ENCODE results near the gene APP. TPM values are rescaled to one million over a fixed set of nuclear protein-coding genes. Genes with fewer than 3 reads are reported as not detected.
A peak's percentile ranks its signal among the peaks of the same experiment; 100 is the strongest.

The APP gene
- total RNA-seq, result 334 TPM
- long read RNA-seq, transcript APP-201 (18 exons, 3,467 nt), result major isoform, 14 of 46 reads
- long read RNA-seq, partial matches to known transcripts, result 19 of 46 reads
- long read RNA-seq, other reads (novel, unspliced or antisense), result 9 of 46 reads

DNA sequence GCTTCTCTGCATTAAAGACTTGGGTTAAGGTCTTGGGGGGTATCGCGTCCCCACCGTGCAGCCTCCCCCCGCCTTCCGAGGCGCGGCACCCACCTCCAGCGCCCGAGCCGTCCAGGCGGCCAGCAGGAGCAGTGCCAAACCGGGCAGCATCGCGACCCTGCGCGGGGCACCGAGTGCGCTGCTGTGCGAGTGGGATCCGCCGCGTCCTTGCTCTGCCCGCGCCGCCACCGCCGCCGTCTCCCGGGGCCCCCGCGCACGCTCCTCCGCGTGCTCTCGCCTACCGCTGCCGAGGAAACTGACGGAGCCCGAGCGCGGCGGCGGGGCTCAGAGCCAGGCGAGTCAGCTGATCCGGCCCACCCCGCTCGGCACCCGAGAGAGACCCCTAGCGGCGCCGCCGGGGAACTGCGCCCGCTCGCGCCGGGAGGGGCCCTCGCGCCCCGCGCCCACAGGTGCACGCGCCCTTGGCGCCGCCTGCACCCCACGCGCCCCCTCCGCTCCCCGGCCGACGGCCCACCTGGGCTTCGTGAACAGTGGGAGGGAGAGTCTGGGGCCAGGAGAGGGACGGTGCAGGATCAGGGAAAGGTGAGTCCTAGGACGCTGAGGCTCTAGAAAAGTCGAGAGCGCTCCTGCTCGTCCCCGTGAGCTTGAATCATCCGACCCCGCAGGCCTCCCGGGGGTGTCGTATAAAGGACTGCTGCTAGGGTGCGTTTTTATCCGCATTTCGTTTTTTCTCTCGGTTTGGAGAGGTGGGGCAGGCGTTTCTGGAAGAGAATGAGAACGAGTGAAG, at the start of gene APP:
Gene APP (minus strand): TSS at position 300 of the 787 bp plus-strand sequence. CDS start 150 bp downstream, at position 150.
- intact Hi-C loops (cut with DNase I), result loop anchor here (1.0 to 10.0 kb wide), 4 partner anchors 98 to 544 kb away; no protein-coding TSS in a partner anchor

DNA sequence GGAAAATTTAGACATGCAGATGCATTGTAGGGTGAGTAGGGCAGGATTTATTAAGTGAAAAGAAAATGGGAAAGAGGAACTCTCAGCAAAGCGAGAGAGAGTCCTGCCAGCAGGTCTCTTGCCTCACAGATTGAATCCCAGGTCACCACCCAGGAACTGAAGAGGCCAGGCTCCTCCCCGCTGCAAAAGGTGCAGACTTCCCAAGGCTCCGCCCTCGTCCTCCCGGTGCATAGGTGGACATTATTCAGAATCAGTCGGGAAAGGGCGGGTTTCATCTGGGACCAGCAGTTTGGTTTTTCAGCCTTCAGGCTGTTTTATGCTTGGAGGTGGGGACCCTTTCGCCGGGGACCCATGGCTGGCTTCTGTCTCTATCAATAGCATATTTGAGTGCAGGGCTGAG, 41.6 kb upstream of the APP start:
- intact Hi-C loops (cut with DNase I), result no loop called here
- DNase-seq (ENCODE audit: low spot score), result no peak

More for the DNA sequence above, at the start of gene APP:
- peak; percentile 95 for DNase-seq (ENCODE audit: low spot score)

GRCh38 chr21:26210614-26211013, 40.0 kb upstream of the APP start:
- no peak for DNase-seq (ENCODE audit: low spot score)
- intact Hi-C loops (cut with DNase I), result no loop called here

DNA sequence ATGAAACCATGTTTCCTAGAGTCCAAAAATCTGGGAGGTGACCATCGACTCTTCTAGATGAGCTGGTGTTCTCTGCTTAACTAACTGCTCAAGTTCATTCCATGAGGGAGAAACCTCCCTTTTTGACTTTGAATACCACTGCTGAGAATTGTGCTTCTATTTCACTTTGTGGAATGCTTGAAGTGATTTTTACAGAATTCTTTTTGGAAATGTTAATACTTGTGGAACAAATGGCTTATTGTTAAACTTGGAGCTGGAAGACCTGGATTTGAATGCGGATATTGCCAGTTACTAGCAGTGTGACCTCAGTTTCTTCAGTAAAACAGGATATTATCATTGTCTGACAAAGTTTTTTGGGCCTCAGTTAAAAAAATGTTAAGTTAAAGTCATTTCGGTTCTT, 36.5 kb upstream of the APP start:
- intact Hi-C loops (cut with DNase I), result no loop called here
- DNase-seq (ENCODE audit: low spot score), result no peak

- intact Hi-C loops (cut with DNase I), result no loop called here
- DNase-seq (ENCODE audit: low spot score), result no peak
These were observed 28.9 kb upstream of the APP start for GRCh38 chr21:26199456-26199855.

GRCh38 chr21:26195708-26196107, 25.1 kb upstream of the APP start:
- DNase-seq (ENCODE audit: low spot score), result no peak
- intact Hi-C loops (cut with DNase I), result no loop called here

- DNase-seq (ENCODE audit: low spot score), result no peak
- intact Hi-C loops (cut with DNase I), result no loop called here
These were observed 24.3 kb upstream of the APP start for GRCh38 chr21:26194811-26195251.

- intact Hi-C loops (cut with DNase I), result no loop called here
- no peak for DNase-seq (ENCODE audit: low spot score)
These were observed 23.8 kb upstream of the APP start for GRCh38 chr21:26194326-26194725.

DNA sequence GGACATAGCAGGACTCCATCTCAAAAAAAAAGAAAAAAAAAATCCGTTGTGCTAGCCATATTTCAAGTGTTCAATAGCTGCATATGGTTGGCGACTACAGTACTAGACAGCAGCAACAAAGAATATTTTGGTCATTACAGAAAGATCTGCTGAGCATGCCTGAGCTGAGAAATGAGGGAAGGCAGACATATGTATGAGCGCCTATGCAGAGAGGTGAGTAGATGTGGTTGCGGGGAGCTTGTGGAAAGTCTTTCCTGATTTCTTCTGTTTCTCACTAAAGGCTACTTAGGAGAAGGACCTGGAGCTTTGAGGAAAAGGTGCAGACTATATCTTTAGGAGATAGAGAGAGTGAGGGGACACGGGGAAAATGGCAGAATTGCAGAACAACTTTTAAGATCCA, 21.0 kb upstream of the APP start:
- no peak for DNase-seq (ENCODE audit: low spot score)
- intact Hi-C loops (cut with DNase I), result no loop called here

DNA sequence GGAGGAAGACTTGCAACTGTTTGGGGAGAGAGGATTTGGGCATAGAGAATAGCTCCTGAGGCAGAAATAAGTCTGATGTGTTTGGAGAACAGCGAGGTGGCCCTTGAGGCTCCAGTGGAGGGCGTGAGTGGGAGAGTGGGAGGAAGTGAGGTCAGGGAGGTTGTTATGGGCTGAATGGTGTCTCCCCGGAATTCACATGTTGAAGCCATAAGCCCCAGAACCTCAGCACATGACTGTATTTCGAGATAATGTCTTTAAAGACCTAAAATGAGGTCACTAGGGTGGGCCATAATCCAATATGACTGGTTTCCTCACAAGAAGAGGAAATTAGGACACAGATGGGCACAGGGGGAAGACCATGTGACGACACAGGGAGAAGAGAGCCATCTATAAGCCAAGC, 17.9 kb upstream of the APP start:
- intact Hi-C loops (cut with DNase I), result no loop called here
- DNase-seq (ENCODE audit: low spot score), result no peak

DNA sequence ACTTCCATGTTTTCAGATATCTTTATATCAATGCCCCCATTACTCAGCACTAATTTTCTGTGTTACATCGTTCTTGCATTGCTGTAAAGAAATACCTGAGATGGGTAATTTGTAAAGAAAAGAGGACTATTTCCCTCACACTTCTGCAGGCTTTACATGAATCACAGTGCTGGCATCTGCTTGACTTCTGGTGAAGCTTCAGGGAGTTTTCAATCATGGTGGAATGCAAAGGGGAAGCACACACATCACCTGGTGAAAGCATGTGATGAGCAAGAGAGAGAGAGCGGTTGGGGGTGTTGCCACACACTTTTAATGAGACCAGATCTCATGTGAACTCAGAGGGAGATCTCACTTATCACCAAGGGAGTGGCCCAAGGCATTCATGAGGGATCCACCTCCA, 14.9 kb upstream of the APP start:
- intact Hi-C loops (cut with DNase I), result no loop called here
- DNase-seq (ENCODE audit: low spot score), result no peak

DNA sequence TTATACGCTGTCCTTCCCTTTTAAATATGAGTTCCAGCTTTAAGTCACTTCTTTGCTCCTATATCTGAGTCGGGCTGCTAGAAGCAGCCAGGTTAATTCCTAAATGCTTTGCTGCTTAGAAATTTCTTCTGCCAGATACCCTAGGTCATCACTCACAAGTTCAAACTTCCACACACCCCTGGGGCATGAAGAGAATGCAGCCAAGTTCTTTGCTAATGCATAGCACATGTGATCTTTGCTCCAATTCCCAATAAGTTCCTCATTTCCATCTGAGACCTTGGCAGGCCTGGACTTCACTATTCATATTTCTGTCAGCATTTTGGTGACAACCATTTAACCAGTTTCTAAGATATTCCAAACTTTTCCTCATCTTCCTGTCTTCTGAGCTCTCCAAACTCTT, 14.5 kb upstream of the APP start:
- no peak for DNase-seq (ENCODE audit: low spot score)
- intact Hi-C loops (cut with DNase I), result no loop called here

- intact Hi-C loops (cut with DNase I), result loop anchor here (10.0 kb wide), 1 partner anchor 535 kb away; no protein-coding TSS in a partner anchor
These were observed 8.9 kb upstream of the APP start for GRCh38 chr21:26179501-26179900.

DNA sequence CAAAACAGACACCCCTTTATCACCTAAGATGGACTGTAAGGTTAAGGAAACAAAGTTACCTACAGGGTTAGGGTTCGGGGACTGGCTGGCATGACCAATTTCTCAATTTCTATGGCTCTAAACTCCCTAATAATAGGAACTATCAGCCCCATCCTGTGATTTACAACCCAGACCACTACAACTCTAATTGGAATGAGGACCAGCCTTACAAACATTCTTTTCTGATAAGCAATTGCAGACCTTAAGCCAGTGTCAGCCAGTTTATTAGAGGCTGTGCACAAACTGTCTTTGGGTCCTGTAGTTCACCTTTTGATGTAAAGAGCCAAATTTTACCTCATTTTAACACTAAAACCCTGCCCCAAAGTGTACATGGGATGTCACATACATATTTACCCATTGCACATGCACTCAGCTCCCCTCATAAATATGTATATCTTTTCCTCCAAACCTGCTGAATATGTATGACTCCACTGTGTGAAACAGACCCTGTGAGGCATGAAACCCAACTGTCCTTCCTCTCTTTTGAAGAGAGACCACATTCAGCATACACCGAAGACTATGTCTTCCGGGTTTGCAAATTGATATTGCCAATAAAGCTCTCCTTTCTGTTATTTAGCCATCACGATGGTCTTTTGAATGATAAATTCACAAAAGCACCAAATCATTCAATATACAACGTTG, 7.3 kb upstream of the APP start:
- intact Hi-C loops (cut with DNase I), result loop anchor here (10.0 kb wide), 1 partner anchor 537 kb away; no protein-coding TSS in a partner anchor
- DNase-seq (ENCODE audit: low spot score), result no peak

More at GRCh38 chr21:26179501-26179900, 8.9 kb upstream of the APP start:
- no peak for DNase-seq (ENCODE audit: low spot score)

DNA sequence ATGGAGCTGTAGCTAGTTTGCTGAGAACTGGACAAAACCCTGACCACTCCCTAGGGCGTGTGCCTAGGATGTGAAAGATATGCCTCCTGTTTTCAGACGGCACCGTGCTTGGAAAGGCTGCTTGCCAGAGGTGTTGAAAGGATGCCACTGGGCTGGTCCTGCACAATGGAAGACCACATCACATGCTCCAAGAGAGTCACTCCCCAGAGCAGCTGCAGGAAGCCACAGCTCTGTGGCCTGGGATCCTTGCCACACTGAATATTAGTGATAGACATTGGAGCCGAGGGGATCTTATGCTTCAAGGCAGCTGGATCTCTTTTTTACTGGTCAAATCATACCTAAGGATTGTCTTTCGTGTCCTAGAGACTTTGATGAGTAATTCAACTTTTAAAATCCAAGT, 6.6 kb upstream of the APP start:
- intact Hi-C loops (cut with DNase I), result loop anchor here (10.0 kb wide), 1 partner anchor 538 kb away; no protein-coding TSS in a partner anchor
- DNase-seq (ENCODE audit: low spot score), result no peak

GRCh38 chr21:26171258-26172100, 909 bp upstream of the APP start:
- intact Hi-C loops (cut with DNase I), result loop anchor here (5.0 to 10.0 kb wide), 3 partner anchors 99 to 543 kb away; no protein-coding TSS in a partner anchor
- DNase-seq (ENCODE audit: low spot score), result no peak

GRCh38 chr21:26169611-26170470, 729 bp downstream of the APP start:
- peak; percentile 84 for DNase-seq (ENCODE audit: low spot score)
- intact Hi-C loops (cut with DNase I), result loop anchor here (1.0 to 10.0 kb wide), 6 partner anchors 53 to 545 kb away; no protein-coding TSS in a partner anchor

DNA sequence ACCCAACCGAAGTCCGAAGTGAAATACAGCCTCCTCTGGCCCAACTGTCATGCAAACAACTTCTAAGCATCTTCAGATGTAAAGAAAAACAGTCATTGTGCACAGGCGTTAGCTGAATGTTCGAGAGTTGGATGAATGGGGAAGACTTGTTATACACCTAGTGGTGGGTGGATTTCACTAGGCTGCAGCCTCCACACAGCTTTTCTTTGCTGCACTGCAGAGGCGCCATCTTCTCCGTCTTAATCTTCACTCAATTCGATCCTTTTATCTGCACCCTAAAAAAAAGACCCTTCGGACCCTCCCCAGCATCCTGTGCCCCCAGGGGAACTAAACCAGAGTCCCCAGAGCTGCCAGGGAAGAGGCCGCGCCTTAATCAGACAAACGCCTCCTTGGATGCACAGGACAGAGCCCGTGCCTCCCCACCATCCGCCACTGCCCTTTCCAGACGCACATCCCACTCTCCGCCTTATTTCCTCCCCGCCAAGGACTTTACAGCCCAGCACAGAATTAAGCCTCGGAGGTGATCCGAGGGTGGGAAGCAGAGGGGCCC, 1.4 kb downstream of the APP start:
- intact Hi-C loops (cut with DNase I), result loop anchor here (5.0 to 10.0 kb wide), 2 partner anchors 52 to 174 kb away; no protein-coding TSS in a partner anchor
- no peak for DNase-seq (ENCODE audit: low spot score)
